Progenitor cell of endocrine pancreas (in vitro differentiated cells): ENCODE data around the gene ARHGAP6. TPM values are rescaled to one million over a fixed set of nuclear protein-coding genes. Genes with fewer than 3 reads are reported as not detected.

Source experiments
- DNase-seq: peaks from one replicate; pipeline ENCODE4 v3.0.0; 2021; ENCODE audit warnings: low spot score; ENCODE audit not compliant: unreplicated experiment
- H3K27ac Mint-ChIP-seq: 2 replicates; pipeline ENCODE4 v1.8.0; 2021; ENCODE audit warnings: mild to moderate bottlenecking, moderate library complexity, mixed read lengths
- H3K27me3 Mint-ChIP-seq: 2 replicates; pipeline ENCODE4 v1.8.0; 2021; ENCODE audit warnings: mixed read lengths
- H3K36me3 Mint-ChIP-seq: 2 replicates; pipeline ENCODE4 v1.8.0; 2022; ENCODE audit warnings: mixed read lengths; ENCODE audit not compliant: insufficient read depth
- H3K4me1 Mint-ChIP-seq: 2 replicates; pipeline ENCODE4 v1.8.0; 2021; ENCODE audit warnings: low read depth, mixed read lengths
- H3K4me3 Mint-ChIP-seq: 2 replicates; pipeline ENCODE4 v1.8.0; 2021; ENCODE audit warnings: low read depth, mild to moderate bottlenecking, moderate library complexity, mixed read lengths
- H3K9me3 Mint-ChIP-seq: 2 replicates; pipeline ENCODE4 v1.8.0; 2021; ENCODE audit warnings: low read depth, mixed read lengths
- CTCF ChIP-seq: fragments of 200-600 bp; sonication (generic); IDR thresholded peaks from one replicate; pipeline ENCODE4 v1.5.0; 2021; ENCODE audit warnings: antibody characterized with exemption, mild to moderate bottlenecking; ENCODE audit not compliant: unreplicated experiment
- long read RNA-seq: library from polyadenylated mRNA; unstranded; transcript quantifications from one replicate; pipeline ENCODE4 v2.0.0, GENCODE V29; 2020
- total RNA-seq: library from RNA; stranded (reverse); gene quantifications from 2 replicates; pipeline ENCODE4 v1.2.1, GENCODE V29; 2021

The ARHGAP6 gene
- total RNA-seq: 1.9 TPM in 2 replicates
- long read RNA-seq, partial matches to known transcripts: 1 of 1 reads
- long read RNA-seq, other reads (novel, unspliced or antisense): 0 of 1 reads

GRCh38 chrX:11665168-11666111, at the start of gene ARHGAP6:
Gene ARHGAP6 (minus strand): TSS chrX:11665920. CDS start chrX:11664828, 1,092 bp downstream.
- Mint-ChIP-seq H3K4me1 (no peaks in the 10 kb centered on the region), H3K4me3 (peak within 1 kb of the TSS; percentile 74), H3K36me3 (no peaks in the 10 kb centered on the region), H3K27ac (peak within 1 kb of the TSS; percentile 59), H3K27me3 (peaks cover 63% of the 10 kb centered on the region), H3K9me3 (peaks cover 12% of the 10 kb centered on the region)
- no peak for TF ChIP-seq CTCF
- peak; percentile 16 for DNase-seq

GRCh38 chrX:11704725-11705495, 39.2 kb upstream of the ARHGAP6 start:
- Mint-ChIP-seq H3K27ac (no peak overlapping the region), H3K4me1 (no peaks in the 10 kb centered on the region), H3K27me3 (no peaks in the 10 kb centered on the region), H3K4me3 (no peak overlapping the region), H3K36me3 (no peaks in the 10 kb centered on the region), H3K9me3 (peaks cover 2% of the 10 kb centered on the region)
- no peak for TF ChIP-seq CTCF
- DNase-seq: no peak

GRCh38 chrX:11703855-11704254, 38.1 kb upstream of the ARHGAP6 start:
- no peaks in the 10 kb centered on the region for H3K36me3 Mint-ChIP-seq

GRCh38 chrX:11702965-11703631, 37.4 kb upstream of the ARHGAP6 start:
- TF ChIP-seq CTCF: no peak
- no peak for DNase-seq
- H3K27ac Mint-ChIP-seq: no peak overlapping the region
- no peaks in the 10 kb centered on the region for H3K36me3 Mint-ChIP-seq
- no peaks in the 10 kb centered on the region for H3K27me3 Mint-ChIP-seq
- no peak overlapping the region for H3K4me3 Mint-ChIP-seq
- H3K4me1 Mint-ChIP-seq: no peaks in the 10 kb centered on the region
- H3K9me3 Mint-ChIP-seq: peaks cover 2% of the 10 kb centered on the region

More at GRCh38 chrX:11703855-11704254, 38.1 kb upstream of the ARHGAP6 start:
- no peak for DNase-seq
- no peak overlapping the region for H3K4me3 Mint-ChIP-seq
- H3K9me3 Mint-ChIP-seq: peaks cover 2% of the 10 kb centered on the region
- no peak for TF ChIP-seq CTCF
- no peaks in the 10 kb centered on the region for H3K27me3 Mint-ChIP-seq
- H3K27ac Mint-ChIP-seq: no peak overlapping the region
- no peaks in the 10 kb centered on the region for H3K4me1 Mint-ChIP-seq

- no peak for TF ChIP-seq CTCF
- Mint-ChIP-seq H3K27ac (no peak overlapping the region), H3K27me3 (no peaks in the 10 kb centered on the region), H3K36me3 (no peaks in the 10 kb centered on the region), H3K4me3 (no peak overlapping the region), H3K4me1 (no peaks in the 10 kb centered on the region), H3K9me3 (peaks cover 2% of the 10 kb centered on the region)
- DNase-seq: no peak
These were observed 36.7 kb upstream of the ARHGAP6 start for GRCh38 chrX:11702420-11702819.
